Sigmoid colon (tissue), 7 donors: ENCODE measurements around the gene PM20D1. TPM values are rescaled to one million over a fixed set of nuclear protein-coding genes. Genes with fewer than 3 reads are reported as not detected.

Experiments
- DNase-seq: peaks from one replicate; pipeline ENCODE4 v3.0.0-alpha.2; 2019
- H3K27ac ChIP-seq, 4 donors: fragments of 200-600 bp; sonication (generic); one replicate each; pipeline ENCODE4 v1.5.1; 2016 to 2019; ENCODE audit warnings: mild to moderate bottlenecking in 1 of 4
- H3K27me3 ChIP-seq, 3 donors: fragments of 200-600 bp; sonication (generic); one replicate each; pipeline ENCODE4 v1.5.1; 2019; ENCODE audit warnings: mild to moderate bottlenecking in 1 of 3
- H3K36me3 ChIP-seq, 4 donors: fragments of 200-600 bp; sonication (generic); one replicate each; pipeline ENCODE4 v1.5.1; 2016 to 2019
- H3K4me1 ChIP-seq, 4 donors: fragments of 200-600 bp; sonication (generic); one replicate each; pipeline ENCODE4 v1.5.1; 2017 to 2019
- H3K4me3 ChIP-seq, 4 donors: fragments of 200-600 bp; sonication (generic); one replicate each; pipeline ENCODE4 v1.5.1; 2017 to 2019; ENCODE audit warnings: mild to moderate bottlenecking in 2 of 4, moderate library complexity in 1 of 4
- H3K9me3 ChIP-seq, 4 donors: fragments of 200-600 bp in 3 of 4; sonication (generic) in 3 of 4; one replicate each; pipeline versions ENCODE4 v1.5.1 to v1.6.1; 2013 to 2019
- EP300 ChIP-seq, 4 donors: sonication (generic); formaldehyde crosslinking; IDR thresholded peaks; one replicate each; pipeline ENCODE4 v1.6.1; 2017; ENCODE audit warnings: antibody characterized with exemption in 4 of 4
- POLR2A ChIP-seq, 2 donors: fragments of 450-650 bp; IDR thresholded peaks; one replicate each; pipeline ENCODE4 v1.6.1; 2016; ENCODE audit warnings: antibody characterized with exemption in 2 of 2, mild to moderate bottlenecking in 2 of 2, moderate library complexity in 2 of 2
- POLR2AphosphoS5 ChIP-seq, 4 donors: sonication (generic); formaldehyde crosslinking; IDR thresholded peaks; one replicate each; pipeline ENCODE4 v1.6.1; 2017; ENCODE audit warnings: antibody characterized with exemption in 4 of 4
- WGBS, 2 donors: extraction: QIAGEN DNeasy Blood & Tissue Kit; methylation state at CpG; one replicate each; pipeline ENCODE4 v1.1.7; 2013; 5-methylcytosine and 5-hydroxymethylcytosine counted together
- intact Hi-C: fragments of 100-400 bp; cut with DNase I; formaldehyde crosslinking; loops from one replicate; pipeline ENCODE4 v1.15.1; 2023
- polyA plus RNA-seq, 3 donors: library from polyadenylated mRNA; stranded (reverse); fragments of 200-250 nt; gene quantifications; one replicate each; pipeline ENCODE4 v1.2.3, GENCODE V29; 2013
- total RNA-seq, 4 donors: library from RNA; depleted of rRNA; stranded (reverse); fragments of >200 nt; gene quantifications; one replicate each; pipeline ENCODE4 v1.1.0, GENCODE V29; 2016
- TF ChIP-seq, protein P1 (sequence below), 4 experiments: fragments of 450-650 bp in 3 of 4; fragments of 200-600 bp in 1 of 4; IDR thresholded peaks; one replicate each; pipeline ENCODE4 v1.5.1; 2016 to 2019; ENCODE audit warnings: antibody characterized with exemption in 4 of 4, mild to moderate bottlenecking in 3 of 4, moderate library complexity in 2 of 4
- donor health status: healthy with polysubstance abuse.
- donor health status: Bipolar disorder and iron deficiency.
- donor health status: healthy.

Gene PM20D1
- total and polyA plus RNA-seq, 7 donors, result 0.19 to 0.36 TPM; not detected in 5

DNA sequence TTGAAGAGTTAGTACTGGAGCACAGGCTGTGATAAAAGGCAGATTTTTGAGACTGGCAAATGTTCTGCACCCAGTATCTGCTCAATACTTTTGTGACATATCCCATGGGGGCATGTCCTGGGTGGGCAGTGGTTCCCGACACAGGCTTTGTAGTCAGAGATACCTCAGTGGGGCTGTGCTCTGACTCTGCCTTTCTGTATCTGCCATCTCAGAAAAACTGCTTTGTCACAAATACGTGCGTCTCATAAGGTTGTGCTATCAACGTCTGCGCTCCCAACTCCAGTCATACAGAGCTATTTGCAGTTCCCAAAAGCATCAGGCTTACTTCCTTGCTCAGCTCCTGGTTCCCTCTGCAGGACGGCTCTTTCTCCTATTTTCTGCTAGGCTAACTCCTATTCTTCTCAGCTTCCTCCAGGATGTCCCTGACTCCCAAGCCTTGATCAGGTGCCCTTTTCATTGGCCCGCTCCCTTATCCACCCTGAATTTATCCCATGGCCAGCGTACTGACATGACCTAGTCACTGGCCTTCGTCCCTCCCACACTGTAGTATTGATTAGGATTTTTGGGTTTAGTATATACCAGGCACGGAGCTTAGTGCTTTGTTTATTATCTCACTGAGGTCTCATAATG is 62.5 kb downstream of the PM20D1 start:
- Histone ChIP-seq H3K4me3 (no peak overlapping the region), H3K36me3 (peaks cover 0 to 31% (median 10%) of the 10 kb centered on the region in 4 donors), H3K27me3 (no peaks in the 10 kb centered on the region), H3K27ac (no peak overlapping the region), H3K9me3 (no peaks in the 10 kb centered on the region), H3K4me1 (peaks cover 0 to 11% (median 2%) of the 10 kb centered on the region in 4 donors)
- TF ChIP-seq POLR2A (IDR thresholded peaks at IDR 0.05), result no peak
- intact Hi-C loops, result no loop called here
- WGBS, 2 donors, result 88 to 93% methylated on average over 10 of the region's 10 CpGs
- no peak for DNase-seq

DNA sequence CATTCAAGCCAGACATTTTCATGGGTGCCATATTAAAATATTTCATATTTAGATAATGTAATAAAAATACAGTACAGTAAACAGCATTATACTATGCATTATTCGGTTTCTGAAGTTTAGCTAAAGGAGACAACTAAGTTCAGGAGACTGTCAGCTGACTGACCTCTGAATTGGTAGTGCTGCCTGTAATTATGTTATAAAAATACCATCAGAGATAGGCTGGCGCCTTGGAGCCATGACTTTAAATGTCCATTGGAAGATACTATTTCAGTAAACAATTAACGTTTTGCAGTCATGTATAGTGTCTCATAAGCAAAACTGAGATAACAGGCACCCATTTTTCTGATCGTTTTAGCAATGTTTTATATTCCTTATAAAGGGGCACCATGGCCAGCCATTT is 63.3 kb downstream of the PM20D1 start:
- Histone ChIP-seq H3K4me3 (no peak overlapping the region), H3K27ac (no peak overlapping the region), H3K9me3 (no peaks in the 10 kb centered on the region), H3K36me3 (peaks cover 0 to 23% (median 10%) of the 10 kb centered on the region in 4 donors), H3K4me1 (peaks cover 0 to 11% (median 2%) of the 10 kb centered on the region in 4 donors), H3K27me3 (no peaks in the 10 kb centered on the region)
- TF ChIP-seq, protein P1, sequence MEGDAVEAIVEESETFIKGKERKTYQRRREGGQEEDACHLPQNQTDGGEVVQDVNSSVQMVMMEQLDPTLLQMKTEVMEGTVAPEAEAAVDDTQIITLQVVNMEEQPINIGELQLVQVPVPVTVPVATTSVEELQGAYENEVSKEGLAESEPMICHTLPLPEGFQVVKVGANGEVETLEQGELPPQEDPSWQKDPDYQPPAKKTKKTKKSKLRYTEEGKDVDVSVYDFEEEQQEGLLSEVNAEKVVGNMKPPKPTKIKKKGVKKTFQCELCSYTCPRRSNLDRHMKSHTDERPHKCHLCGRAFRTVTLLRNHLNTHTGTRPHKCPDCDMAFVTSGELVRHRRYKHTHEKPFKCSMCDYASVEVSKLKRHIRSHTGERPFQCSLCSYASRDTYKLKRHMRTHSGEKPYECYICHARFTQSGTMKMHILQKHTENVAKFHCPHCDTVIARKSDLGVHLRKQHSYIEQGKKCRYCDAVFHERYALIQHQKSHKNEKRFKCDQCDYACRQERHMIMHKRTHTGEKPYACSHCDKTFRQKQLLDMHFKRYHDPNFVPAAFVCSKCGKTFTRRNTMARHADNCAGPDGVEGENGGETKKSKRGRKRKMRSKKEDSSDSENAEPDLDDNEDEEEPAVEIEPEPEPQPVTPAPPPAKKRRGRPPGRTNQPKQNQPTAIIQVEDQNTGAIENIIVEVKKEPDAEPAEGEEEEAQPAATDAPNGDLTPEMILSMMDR (IDR thresholded peaks at IDR 0.05), result no peak
- TF ChIP-seq POLR2A (IDR thresholded peaks at IDR 0.05) (no peak), POLR2AphosphoS5 (IDR thresholded peaks at IDR 0.05) (no peak), EP300 (IDR thresholded peaks at IDR 0.05) (no peak)
- 17 to 53% methylated on average over 4 of the region's 4 CpGs for WGBS, 2 donors
- intact Hi-C loops, result no loop called here
- no peak for DNase-seq

DNA sequence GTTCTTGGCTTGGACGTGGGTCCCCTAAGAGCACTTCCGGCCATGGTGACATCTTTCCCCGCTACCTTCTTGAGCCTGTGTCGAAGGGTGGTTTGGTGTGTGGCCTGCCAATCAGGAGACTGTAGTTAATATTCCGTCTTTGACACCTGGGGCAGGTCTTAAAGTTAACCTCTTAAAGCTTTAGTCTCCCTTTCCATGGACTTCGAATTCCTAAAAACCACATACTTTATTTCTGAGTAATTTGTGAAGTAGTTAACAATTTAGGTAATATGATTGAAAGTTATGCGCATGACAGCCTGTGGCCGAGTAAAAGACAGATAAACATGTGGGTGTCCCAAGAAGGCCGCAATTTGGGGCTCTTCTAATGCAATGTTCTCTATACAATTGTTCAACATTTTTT is 64.5 kb downstream of the PM20D1 start:
- DNase-seq, result no peak
- Histone ChIP-seq H3K9me3 (no peaks in the 10 kb centered on the region), H3K36me3 (peaks cover 0 to 13% (median 4%) of the 10 kb centered on the region in 4 donors), H3K4me1 (peaks cover 0 to 11% (median 2%) of the 10 kb centered on the region in 4 donors), H3K27me3 (no peaks in the 10 kb centered on the region), H3K4me3 (no peak overlapping the region), H3K27ac (no peak overlapping the region)
- 94 to 95% methylated on average over 9 of the region's 9 CpGs for WGBS, 2 donors
- no peak for TF ChIP-seq POLR2A (IDR thresholded peaks at IDR 0.05)
- TF ChIP-seq EP300 (IDR thresholded peaks at IDR 0.05), result no peak
- TF ChIP-seq, protein P1 (IDR thresholded peaks at IDR 0.05), result no peak
- no peak for TF ChIP-seq POLR2AphosphoS5 (IDR thresholded peaks at IDR 0.05)
- intact Hi-C loops, result no loop called here

DNA sequence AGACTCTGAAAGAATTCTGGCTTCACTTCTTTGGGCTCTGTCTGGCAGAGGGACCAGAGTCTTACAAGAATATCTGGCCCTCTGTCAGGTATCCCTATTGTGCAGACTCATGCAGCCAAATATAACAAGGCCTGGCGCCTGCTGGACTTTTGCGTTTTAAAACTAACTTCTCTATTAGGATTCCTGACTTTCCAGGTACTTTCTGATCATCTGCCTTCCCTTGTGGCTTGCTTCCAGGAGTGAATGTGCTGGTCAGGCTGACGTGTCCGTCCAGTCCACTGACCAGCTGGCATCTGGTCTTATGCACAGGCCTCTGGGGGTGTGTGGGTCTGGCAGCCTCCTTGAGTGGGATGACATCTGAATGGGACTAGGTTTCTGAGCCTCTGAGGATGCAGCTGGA is 66.0 kb downstream of the PM20D1 start:
- intact Hi-C loops, result no loop called here
- 91 to 93% methylated on average over 4 of the region's 4 CpGs for WGBS, 2 donors

DNA sequence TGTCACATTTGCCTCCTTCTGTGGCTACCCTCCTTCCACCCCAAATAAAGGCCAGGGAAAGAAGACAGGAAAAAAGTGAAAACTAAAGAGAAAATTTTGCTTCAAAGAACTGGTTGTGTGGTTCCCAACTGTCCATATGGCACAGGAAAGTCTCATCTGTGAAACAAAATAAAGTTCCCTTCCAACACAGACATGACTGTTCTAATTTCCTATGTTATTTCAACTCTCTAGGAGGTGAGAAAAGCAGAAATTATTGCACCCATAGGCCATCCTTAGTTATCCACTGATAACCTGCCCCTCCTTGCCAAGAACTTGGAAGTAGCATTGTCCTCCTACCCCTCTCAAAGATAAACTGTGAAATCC is 66.5 kb downstream of the PM20D1 start:
- Histone ChIP-seq H3K36me3 (no peaks in the 10 kb centered on the region), H3K27me3 (no peaks in the 10 kb centered on the region), H3K4me1 (peaks cover 0 to 11% (median 2%) of the 10 kb centered on the region in 4 donors), H3K27ac (peak overlapping the region; percentile 40 to 81 (median 62)), H3K9me3 (no peaks in the 10 kb centered on the region), H3K4me3 (no peak overlapping the region)
- TF ChIP-seq POLR2A (IDR thresholded peaks at IDR 0.05) (no peak), POLR2AphosphoS5 (IDR thresholded peaks at IDR 0.05) (no peak), EP300 (IDR thresholded peaks at IDR 0.05) (no peak)
- TF ChIP-seq, protein P1 (IDR thresholded peaks at IDR 0.05), result no peak
- intact Hi-C loops, result no loop called here
- no peak for DNase-seq

More for the DNA sequence above, 66.0 kb downstream of the PM20D1 start:
- Histone ChIP-seq H3K4me3 (no peak overlapping the region), H3K4me1 (peaks cover 0 to 11% (median 2%) of the 10 kb centered on the region in 4 donors), H3K36me3 (no peaks in the 10 kb centered on the region), H3K27me3 (no peaks in the 10 kb centered on the region), H3K9me3 (no peaks in the 10 kb centered on the region), H3K27ac (peak overlapping the region; percentile 40 to 81 (median 62))
- no peak for DNase-seq
- TF ChIP-seq, protein P1 (IDR thresholded peaks at IDR 0.05), result no peak
- TF ChIP-seq POLR2AphosphoS5 (IDR thresholded peaks at IDR 0.05) (no peak), POLR2A (IDR thresholded peaks at IDR 0.05) (no peak), EP300 (IDR thresholded peaks at IDR 0.05) (no peak)
